PFSK-1 (cell line): ENCODE results near the gene LAMC1.
A peak's percentile ranks its signal among the peaks of the same experiment; 100 is the strongest.

Experiments used
- FOXP2 ChIP-seq: optimal IDR thresholded peaks from 2 replicates; pipeline ENCODE3; 2011; ENCODE audit warnings: borderline replicate concordance, control low read depth, inconsistent platforms; ENCODE audit not compliant: insufficient read depth; ENCODE audit errors: extremely low read length, extremely low read depth
- POLR2AphosphoS5 ChIP-seq: IDR thresholded peaks from 2 replicates; pipeline ENCODE4 v1.6.1; 2012; ENCODE audit warnings: low read depth, mild to moderate bottlenecking, control low read depth, low read length, moderate library complexity
- REST ChIP-seq, 2 experiments: IDR thresholded peaks; 2 replicates each; pipeline versions ENCODE4 v1.6.1 to v1.8.0; 2011 to 2012; ENCODE audit warnings: low read depth in 2 of 2, low read length in 2 of 2, control low read depth in 1 of 2, inconsistent platforms in 1 of 2, mild to moderate bottlenecking in 1 of 2, moderate library complexity in 1 of 2; ENCODE audit not compliant: insufficient read depth in 1 of 2
- SIN3A ChIP-seq: IDR thresholded peaks from 2 replicates; pipeline ENCODE4 v1.6.1; 2012; ENCODE audit warnings: mild to moderate bottlenecking, low read length, moderate library complexity, borderline replicate concordance; ENCODE audit not compliant: insufficient read depth
- TAF1 ChIP-seq: IDR thresholded peaks from 2 replicates; pipeline ENCODE4 v1.6.1; 2012; ENCODE audit warnings: low read length, control low read depth, borderline replicate concordance; ENCODE audit not compliant: insufficient read depth

The LAMC1 gene

GRCh38 chr1:183179033-183179432 is 155.8 kb downstream of the LAMC1 start:
- TF ChIP-seq REST (IDR thresholded peaks at IDR 0.05; ENCODE audit: insufficient read depth in 1 of 2, low read depth in 2 of 2, low read length in 2 of 2) (no peak), TAF1 (no peak), FOXP2 (no peak), POLR2AphosphoS5 (no peak), SIN3A (no peak)

GRCh38 chr1:183180218-183180617 is 157.0 kb downstream of the LAMC1 start:
- TF ChIP-seq SIN3A: no peak
- TF ChIP-seq TAF1: no peak
- TF ChIP-seq POLR2AphosphoS5: no peak
- TF ChIP-seq FOXP2: no peak
- no peak for TF ChIP-seq REST (IDR thresholded peaks at IDR 0.05; ENCODE audit: insufficient read depth in 1 of 2, low read depth in 2 of 2, low read length in 2 of 2)

- TF ChIP-seq REST (IDR thresholded peaks at IDR 0.05; ENCODE audit: insufficient read depth in 1 of 2, low read depth in 2 of 2, low read length in 2 of 2) (no peak), FOXP2 (peak; percentile 17), SIN3A (no peak), POLR2AphosphoS5 (no peak), TAF1 (no peak)
Observed at GRCh38 chr1:183180634-183181056, 157.4 kb downstream of the LAMC1 start.

GRCh38 chr1:183185941-183186490 is 162.8 kb downstream of the LAMC1 start, which contains the start of gene LAMC2:
TSS of gene LAMC2 (plus strand) at chr1:183186264. CDS start at chr1:183186353, 89 bp downstream.
- TF ChIP-seq SIN3A: no peak
- TF ChIP-seq POLR2AphosphoS5: no peak
- TF ChIP-seq TAF1: no peak

GRCh38 chr1:183186841-183187240 is 163.6 kb downstream of the LAMC1 start:
- TF ChIP-seq REST (IDR thresholded peaks at IDR 0.05; ENCODE audit: insufficient read depth in 1 of 2, low read depth in 2 of 2, low read length in 2 of 2): no peak
- TF ChIP-seq SIN3A: no peak
- no peak for TF ChIP-seq POLR2AphosphoS5
- TF ChIP-seq TAF1: no peak
- TF ChIP-seq FOXP2: no peak
